ENCODE measurements around the gene PPP2R5B.

PPP2R5B gene

GRCh38 chr11:64890522-64890939 lies 34.0 kb upstream of the PPP2R5B start:
- no peak for DNase-seq

- DNase-seq, result no peak
Measured at GRCh38 chr11:64891215-64891848, 33.2 kb upstream of the PPP2R5B start.

- DNase-seq, result no peak
Measured at GRCh38 chr11:64891880-64892279, 32.6 kb upstream of the PPP2R5B start.

- DNase-seq, result no peak
Measured at GRCh38 chr11:64892411-64892831, 32.1 kb upstream of the PPP2R5B start.

GRCh38 chr11:64892838-64893193 lies 31.7 kb upstream of the PPP2R5B start:
- no peak for DNase-seq

GRCh38 chr11:64893194-64894069 lies 31.1 kb upstream of the PPP2R5B start:
- no peak for DNase-seq

GRCh38 chr11:64894070-64894811 lies 30.2 kb upstream of the PPP2R5B start:
- peak; percentile 52 for DNase-seq

GRCh38 chr11:64894812-64895452 lies 29.6 kb upstream of the PPP2R5B start:
- DNase-seq, result no peak

GRCh38 chr11:64896448-64897022 lies 28.0 kb upstream of the PPP2R5B start:
- no peak for DNase-seq

- no peak for DNase-seq
Measured at GRCh38 chr11:64897381-64898075, 27.0 kb upstream of the PPP2R5B start.

- no peak for DNase-seq
Measured at GRCh38 chr11:64898076-64898445, 26.4 kb upstream of the PPP2R5B start.

- no peak for DNase-seq
Measured at GRCh38 chr11:64898541-64898940, 25.9 kb upstream of the PPP2R5B start.

GRCh38 chr11:64900263-64900678 lies 24.2 kb upstream of the PPP2R5B start:
- no peak for DNase-seq

GRCh38 chr11:64900774-64901173 lies 23.7 kb upstream of the PPP2R5B start:
- no peak for DNase-seq

- DNase-seq, result no peak
Measured at GRCh38 chr11:64902102-64902900, 22.2 kb upstream of the PPP2R5B start.

GRCh38 chr11:64903291-64903833 lies 21.1 kb upstream of the PPP2R5B start:
- no peak for DNase-seq

- no peak for DNase-seq
Measured at GRCh38 chr11:64905516-64906313, 18.8 kb upstream of the PPP2R5B start.

- no peak for DNase-seq
Measured at GRCh38 chr11:64906314-64906635, 18.2 kb upstream of the PPP2R5B start.

- DNase-seq, result no peak
Measured at GRCh38 chr11:64908766-64909165, 15.7 kb upstream of the PPP2R5B start.

- DNase-seq, result no peak
Measured at GRCh38 chr11:64909653-64910343, 14.7 kb upstream of the PPP2R5B start.
